HepG2 (cell line): ENCODE results near the gene CCDC6. TPM values are rescaled to one million over a fixed set of nuclear protein-coding genes. Genes with fewer than 3 reads are reported as not detected.

Experiments
- ATF6 ChIP-seq: sonication (generic); formaldehyde crosslinking; conservative IDR thresholded peaks from 2 replicates; pipeline ENCODE4 v1.4.0; 2020; ENCODE audit warnings: missing genetic modification reagents
- FOXC1 ChIP-seq: sonication (generic); formaldehyde crosslinking; IDR thresholded peaks from 2 replicates; pipeline ENCODE4 v1.8.0; 2022; ENCODE audit warnings: mild to moderate bottlenecking, missing genetic modification reagents, borderline replicate concordance
- HNRNPL ChIP-seq: fragments of 200-400 bp; formaldehyde crosslinking; IDR thresholded peaks from 2 replicates; pipeline ENCODE4 v1.6.1; 2017; ENCODE audit warnings: mild to moderate bottlenecking, low read depth, low read length
- NFYB ChIP-seq: sonication (generic); formaldehyde crosslinking; IDR thresholded peaks from 2 replicates; pipeline ENCODE4 v1.4.0; 2020; ENCODE audit warnings: missing genetic modification reagents
- PRDM15 ChIP-seq: sonication (generic); formaldehyde crosslinking; IDR thresholded peaks from 2 replicates; pipeline ENCODE4 v1.4.0; 2020; ENCODE audit warnings: missing genetic modification reagents
- SALL1 ChIP-seq: sonication (generic); formaldehyde crosslinking; IDR thresholded peaks from 2 replicates; pipeline ENCODE4 v1.8.0; 2022; ENCODE audit warnings: mild to moderate bottlenecking, missing genetic modification reagents
- SCMH1 ChIP-seq: sonication (generic); formaldehyde crosslinking; IDR thresholded peaks from 2 replicates; pipeline ENCODE4 v1.9.0; 2021; ENCODE audit warnings: missing genetic modification reagents, mild to moderate bottlenecking, borderline replicate concordance
- SIN3A ChIP-seq: IDR thresholded peaks from 2 replicates; pipeline ENCODE4 v1.6.1; 2011; ENCODE audit warnings: low read depth, mild to moderate bottlenecking, control low read depth, low read length, borderline replicate concordance
- SOX6 ChIP-seq, 2 experiments: fragments of 450-650 bp in 1 of 2; sonication (generic) in 1 of 2; formaldehyde crosslinking in 1 of 2; IDR thresholded peaks; 2 replicates each; pipeline versions ENCODE4 v1.4.0 to v1.6.1; 2017 to 2020; ENCODE audit warnings: antibody characterized with exemption in 1 of 2, mild to moderate bottlenecking in 1 of 2, missing genetic modification reagents in 1 of 2
- SP2 ChIP-seq: sonication (generic); formaldehyde crosslinking; IDR thresholded peaks from 2 replicates; pipeline ENCODE4 v1.5.1; 2020; ENCODE audit warnings: mild to moderate bottlenecking, missing genetic modification reagents
- ZNF317 ChIP-seq: sonication (generic); formaldehyde crosslinking; IDR thresholded peaks from 2 replicates; pipeline ENCODE4 v1.5.0; 2020; ENCODE audit warnings: mild to moderate bottlenecking, missing genetic modification reagents
- ZNF329 ChIP-seq: sonication (generic); formaldehyde crosslinking; IDR thresholded peaks from 2 replicates; pipeline ENCODE4 v1.9.0; 2021; ENCODE audit warnings: low read depth, mild to moderate bottlenecking, missing genetic modification reagents
- ZNF367 ChIP-seq: sonication (generic); formaldehyde crosslinking; IDR thresholded peaks from 2 replicates; pipeline ENCODE4 v1.4.0; 2020; ENCODE audit warnings: missing genetic modification reagents, borderline replicate concordance
- ZNF414 ChIP-seq: sonication (generic); formaldehyde crosslinking; IDR thresholded peaks from 2 replicates; pipeline ENCODE4 v1.5.0; 2020; ENCODE audit warnings: missing genetic modification reagents
- polyA plus RNA-seq, 8 experiments: library from polyadenylated mRNA; depleted of rRNA in 3 of 8; stranded (reverse) in 7 of 8; unstranded in 1 of 8; fragments of >200 nt; fragmentation: Illumina TruSeq in 4 of 8; extraction: Trizol in 4 of 8; gene quantifications; 2 replicates each; pipeline versions ENCODE4 v1.2.1 to v1.2.3, GENCODE V29; 2011 to 2016; ENCODE audit warnings: low read depth in 4 of 8, missing spikeins in 1 of 8, mixed read lengths in 1 of 8; ENCODE audit not compliant: insufficient read depth in 1 of 8
- total RNA-seq, 5 experiments: library from RNA; depleted of rRNA; stranded (reverse); fragments of >200 nt; fragmentation: Illumina TruSeq; extraction: Trizol; gene quantifications; 2 replicates each; pipeline ENCODE4 v1.2.3, GENCODE V29; 2016; ENCODE audit warnings: low read depth in 1 of 5
- TF ChIP-seq, protein P1 (sequence below): sonication (generic); formaldehyde crosslinking; IDR thresholded peaks from 2 replicates; pipeline ENCODE4 v1.5.1; 2020; ENCODE audit warnings: mild to moderate bottlenecking, missing genetic modification reagents
- TF ChIP-seq, protein P2 (sequence below): sonication (generic); formaldehyde crosslinking; IDR thresholded peaks from 2 replicates; pipeline ENCODE4 v1.8.0; 2022; ENCODE audit warnings: mild to moderate bottlenecking, missing genetic modification reagents

Gene CCDC6
- total and polyA plus RNA-seq, 2 of the 13 experiments (the other 11 are each of a cell fraction or from before 2014, with no cell fraction given): 17.9 to 18.3 TPM

DNA sequence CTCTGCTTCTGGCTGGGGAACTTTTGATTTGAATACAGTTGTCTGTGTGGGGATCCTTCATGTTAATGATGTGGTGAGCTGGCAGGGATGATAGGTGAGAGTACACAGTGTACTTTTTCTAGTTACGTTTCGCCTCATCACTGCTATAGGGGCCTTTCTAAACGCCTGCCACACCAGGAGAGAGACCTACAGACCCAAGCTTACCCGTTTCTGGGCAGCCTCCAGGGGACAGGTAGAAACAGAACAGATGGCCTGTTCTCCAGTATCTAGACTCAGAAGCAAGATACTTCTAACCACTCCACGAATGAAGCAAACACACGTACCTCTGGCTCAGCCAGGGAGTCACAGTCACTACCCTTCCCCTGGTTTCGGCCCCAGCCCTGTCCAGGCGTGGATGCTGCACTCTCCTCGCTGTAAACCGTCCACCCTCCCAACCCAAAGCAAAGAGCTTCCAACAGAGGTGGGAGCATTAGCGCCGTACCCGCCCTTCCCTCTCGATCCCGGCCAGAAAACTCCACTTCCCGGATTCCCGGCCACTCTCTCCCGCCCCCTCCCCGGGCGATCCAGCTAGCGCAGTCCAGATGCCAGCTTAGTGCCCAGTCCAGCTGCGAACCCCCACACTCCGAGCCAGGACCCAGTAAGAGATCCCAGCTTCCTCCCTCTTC is 1.2 kb downstream of the CCDC6 start (continued):
- 0 out of 2 replicates have a peak, but pooled peaks have one; percentile 42 for TF ChIP-seq ZNF317
- TF ChIP-seq SP2 (CRISPR knock-in tag): peak; percentile 39; the same call in 1 of the 2 replicates
- no peak for TF ChIP-seq ATF6 (CRISPR knock-in tag)
- peak; percentile 83; the same call in 1 of the 2 replicates for TF ChIP-seq HNRNPL
- TF ChIP-seq SOX6 (IDR thresholded peaks at IDR 0.05): no peak
- 0 out of 2 replicates have a peak, but pooled peaks have one; percentile 21 for TF ChIP-seq SOX6 (CRISPR knock-in tag; IDR thresholded peaks at IDR 0.05)
- no peak for TF ChIP-seq NFYB (CRISPR knock-in tag)
- TF ChIP-seq, protein P1, sequence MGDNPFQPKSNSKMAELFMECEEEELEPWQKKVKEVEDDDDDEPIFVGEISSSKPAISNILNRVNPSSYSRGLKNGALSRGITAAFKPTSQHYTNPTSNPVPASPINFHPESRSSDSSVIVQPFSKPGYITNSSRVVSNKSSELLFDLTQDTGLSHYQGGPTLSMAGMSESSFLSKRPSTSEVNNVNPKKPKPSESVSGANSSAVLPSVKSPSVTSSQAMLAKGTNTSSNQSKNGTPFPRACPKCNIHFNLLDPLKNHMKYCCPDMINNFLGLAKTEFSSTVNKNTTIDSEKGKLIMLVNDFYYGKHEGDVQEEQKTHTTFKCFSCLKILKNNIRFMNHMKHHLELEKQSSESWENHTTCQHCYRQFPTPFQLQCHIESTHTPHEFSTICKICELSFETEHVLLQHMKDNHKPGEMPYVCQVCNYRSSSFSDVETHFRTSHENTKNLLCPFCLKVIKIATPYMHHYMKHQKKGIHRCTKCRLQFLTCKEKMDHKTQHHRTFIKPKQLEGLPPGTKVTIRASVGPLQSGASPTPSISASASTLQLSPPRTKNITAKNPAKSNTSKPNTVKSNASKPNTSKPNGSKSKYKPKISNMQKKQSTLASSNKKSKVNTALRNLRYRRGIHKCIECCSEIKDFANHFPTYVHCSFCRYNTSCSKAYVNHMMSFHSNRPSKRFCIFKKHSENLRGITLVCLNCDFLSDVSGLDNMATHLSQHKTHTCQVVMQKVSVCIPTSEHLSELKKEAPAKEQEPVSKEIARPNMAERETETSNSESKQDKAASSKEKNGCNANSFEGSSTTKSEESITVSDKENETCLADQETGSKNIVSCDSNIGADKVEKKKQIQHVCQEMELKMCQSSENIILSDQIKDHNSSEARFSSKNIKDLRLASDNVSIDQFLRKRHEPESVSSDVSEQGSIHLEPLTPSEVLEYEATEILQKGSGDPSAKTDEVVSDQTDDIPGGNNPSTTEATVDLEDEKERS (CRISPR knock-in tag): 0 out of 2 replicates have a peak, but pooled peaks have one; percentile 6
- TF ChIP-seq PRDM15 (CRISPR knock-in tag): peak; percentile 87
- TF ChIP-seq ZNF414 (CRISPR knock-in tag): no peak
- TF ChIP-seq FOXC1: no peak
- TF ChIP-seq ZNF367 (CRISPR knock-in tag): no peak
- TF ChIP-seq, protein P2, sequence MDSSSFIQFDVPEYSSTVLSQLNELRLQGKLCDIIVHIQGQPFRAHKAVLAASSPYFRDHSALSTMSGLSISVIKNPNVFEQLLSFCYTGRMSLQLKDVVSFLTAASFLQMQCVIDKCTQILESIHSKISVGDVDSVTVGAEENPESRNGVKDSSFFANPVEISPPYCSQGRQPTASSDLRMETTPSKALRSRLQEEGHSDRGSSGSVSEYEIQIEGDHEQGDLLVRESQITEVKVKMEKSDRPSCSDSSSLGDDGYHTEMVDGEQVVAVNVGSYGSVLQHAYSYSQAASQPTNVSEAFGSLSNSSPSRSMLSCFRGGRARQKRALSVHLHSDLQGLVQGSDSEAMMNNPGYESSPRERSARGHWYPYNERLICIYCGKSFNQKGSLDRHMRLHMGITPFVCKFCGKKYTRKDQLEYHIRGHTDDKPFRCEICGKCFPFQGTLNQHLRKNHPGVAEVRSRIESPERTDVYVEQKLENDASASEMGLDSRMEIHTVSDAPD: no peak
- TF ChIP-seq ZNF329 (CRISPR knock-in tag): no peak
- peak; percentile 47; the same call in 1 of the 2 replicates for TF ChIP-seq SIN3A
- no peak for TF ChIP-seq SCMH1 (CRISPR knock-in tag)
- peak; percentile 16; the same call in 1 of the 2 replicates for TF ChIP-seq SALL1 (CRISPR knock-in tag)
